Endothelial cell of umbilical vein (primary cell): ENCODE results near the gene RAB24. TPM values are rescaled to one million over a fixed set of nuclear protein-coding genes. Genes with fewer than 3 reads are reported as not detected.

Experiments used
- BruUV-seq: library from RNA; stranded (reverse); fragments of 400-500 nt; replicated peaks from 2 replicates; lab custom pipeline; 2021; lab: Mats Ljungman, UMichigan
- CTCF ChIA-PET: fragments of 300-600, 350-600 bp; sonication (Branson Sonifier 250); formaldehyde crosslinking; loops from one replicate; lab custom pipeline; 2021; ENCODE audit warnings: antibody characterized with exemption, inconsistent platforms; lab: Charles Lee
- POLR2A ChIA-PET: fragments of 300-600, 350-600 bp; sonication (Branson Sonifier 250); formaldehyde crosslinking; loops from one replicate; lab custom pipeline; 2021; ENCODE audit warnings: antibody characterized with exemption, inconsistent platforms; lab: Charles Lee
- DNase-seq: peaks from one replicate; pipeline ENCODE4 v3.0.0-alpha.2; 2011; ENCODE audit warnings: low read depth, low spot score
- FAIRE-seq: peaks from 2 replicates; lab custom pipeline; 2011; peaks lifted over from hg19 to GRCh38; lab: Jason Lieb, UNC
- H2AFZ ChIP-seq: 2 replicates; pipeline ENCODE4 v1.6.0; 2012; ENCODE audit warnings: low read depth, low read length, control low read depth, inconsistent platforms
- H3K27ac ChIP-seq: 2 replicates; pipeline ENCODE4 v1.5.1; 2011; ENCODE audit warnings: low read depth, mild to moderate bottlenecking, control low read depth, low read length, moderate library complexity; ENCODE audit not compliant: insufficient read depth
- H3K27me3 ChIP-seq, 2 experiments: 2 replicates each; pipeline versions ENCODE4 v1.6.0 to v1.6.1; 2011; ENCODE audit warnings: low read length in 2 of 2, mixed read lengths in 1 of 2; ENCODE audit not compliant: control insufficient read depth in 2 of 2, insufficient read depth in 2 of 2
- H3K36me3 ChIP-seq, 2 experiments: 2 replicates in 1 of 2; 3 replicates in 1 of 2; pipeline ENCODE4 v1.5.1; 2011; ENCODE audit warnings: low read length in 2 of 2, mild to moderate bottlenecking in 1 of 2, moderate library complexity in 1 of 2; ENCODE audit not compliant: control insufficient read depth in 2 of 2, insufficient read depth in 2 of 2; ENCODE audit errors: extremely low read depth in 1 of 2
- H3K4me1 ChIP-seq: 3 replicates; pipeline ENCODE4 v1.5.1; 2011; ENCODE audit warnings: mild to moderate bottlenecking, low read length; ENCODE audit not compliant: control insufficient read depth, insufficient read depth; ENCODE audit errors: extremely low read depth
- H3K4me2 ChIP-seq: 2 replicates; pipeline ENCODE4 v1.6.1; 2011; ENCODE audit warnings: low read length, control low read depth, mixed read lengths; ENCODE audit not compliant: insufficient read depth
- H3K4me3 ChIP-seq, 3 experiments: fragments of 200-600 bp in 1 of 3; sonication (generic), shearing (Covaris generic) in 1 of 3; replicated peaks in 1 of 3; 2 replicates each; pipeline ENCODE4 v1.5.1; 2011 to 2016; ENCODE audit warnings: control low read depth in 3 of 3, low read length in 3 of 3, mild to moderate bottlenecking in 2 of 3, inconsistent platforms in 1 of 3, low read depth in 1 of 3, moderate library complexity in 1 of 3; ENCODE audit not compliant: insufficient read depth in 1 of 3
- H3K79me2 ChIP-seq: 2 replicates; pipeline ENCODE4 v1.6.0; 2012; ENCODE audit warnings: low read length, inconsistent platforms; ENCODE audit not compliant: control insufficient read depth, insufficient read depth
- H3K9ac ChIP-seq: replicated peaks from 2 replicates; pipeline ENCODE3; 2011; ENCODE audit warnings: low read length, control low read depth; ENCODE audit not compliant: insufficient read depth; ENCODE audit errors: extremely low read depth
- H3K9me1 ChIP-seq: replicated peaks from 3 replicates; pipeline ENCODE4 v1.6.0; 2011; ENCODE audit warnings: mild to moderate bottlenecking, low read length; ENCODE audit not compliant: control insufficient read depth, insufficient read depth; ENCODE audit errors: extremely low read depth
- H3K9me3 ChIP-seq: replicated peaks from 2 replicates; pipeline ENCODE4 v1.5.1; 2012; ENCODE audit warnings: low read length, inconsistent platforms; ENCODE audit not compliant: control insufficient read depth, insufficient read depth
- H4K20me1 ChIP-seq: replicated peaks from 2 replicates; pipeline ENCODE3; 2011; ENCODE audit warnings: mild to moderate bottlenecking, low read length; ENCODE audit not compliant: control insufficient read depth, insufficient read depth; ENCODE audit errors: extremely low read depth
- EZH2 ChIP-seq: IDR thresholded peaks from 2 replicates; pipeline ENCODE4 v1.6.1; 2012; ENCODE audit warnings: borderline replicate concordance, low read depth, mild to moderate bottlenecking, moderate library complexity, low read length, inconsistent platforms; ENCODE audit not compliant: severe bottlenecking
- FOS ChIP-seq: IDR thresholded peaks from 2 replicates; pipeline ENCODE4 v1.6.1; 2011; ENCODE audit warnings: mild to moderate bottlenecking, low read length, moderate library complexity, borderline replicate concordance; ENCODE audit not compliant: insufficient read depth
- GATA2 ChIP-seq: IDR thresholded peaks from 2 replicates; pipeline ENCODE4 v1.7.0; 2011; ENCODE audit warnings: low read depth, mild to moderate bottlenecking, moderate library complexity, mixed read lengths, low read length; ENCODE audit not compliant: insufficient read length, insufficient read depth
- JUN ChIP-seq: IDR thresholded peaks from 2 replicates; pipeline ENCODE4 v1.6.1; 2011; ENCODE audit warnings: borderline replicate concordance, low read depth; ENCODE audit not compliant: insufficient read length, insufficient read depth
- MAX ChIP-seq: IDR thresholded peaks from 2 replicates; pipeline ENCODE4 v1.6.1; 2011; ENCODE audit not compliant: insufficient read depth, insufficient read length
- MYC ChIP-seq: IDR thresholded peaks from one replicate; pipeline ENCODE4 v1.6.1; 2011; ENCODE audit warnings: mild to moderate bottlenecking, low read depth, low read length
- POLR2A ChIP-seq: IDR thresholded peaks from 2 replicates; pipeline ENCODE4 v1.6.1; 2012; ENCODE audit warnings: low read depth, mild to moderate bottlenecking, control low read depth, low read length
- POLR2AphosphoS5 ChIP-seq: IDR thresholded peaks from 2 replicates; pipeline ENCODE4 v1.6.1; 2012; ENCODE audit warnings: low read depth, mild to moderate bottlenecking, control low read depth, low read length, moderate library complexity; ENCODE audit not compliant: insufficient read depth
- dilution Hi-C: fragments of 300-500 bp; cut with MboI; formaldehyde crosslinking; loops from one replicate; pipeline ENCODE4 v1.15.0; 2019; ENCODE audit warnings: low sequenced_read_pairs; ENCODE audit not compliant: extremely low pct_ligation_motif_present
- intact Hi-C: fragments of 100-400 bp; cut with micrococcal nuclease; formaldehyde crosslinking; loops from one replicate; pipeline ENCODE4 v1.10.0; 2022
- polyA plus RNA-seq, 4 experiments: library from polyadenylated mRNA; depleted of rRNA in 3 of 4; stranded (reverse) in 3 of 4; unstranded in 1 of 4; fragments of >200 nt; gene quantifications; 2 replicates each; pipeline versions ENCODE4 v1.2.1 to v1.2.3, GENCODE V29; 2011 to 2012; ENCODE audit warnings: missing spikeins in 1 of 4
- total RNA-seq: library from RNA; stranded (reverse); gene quantifications from 2 replicates; pipeline ENCODE4 v1.2.3, GENCODE V29; 2021
- TF ChIP-seq, protein P1 (sequence below), 2 donors: IDR thresholded peaks; 1 replicate in 1 of 2; 2 replicates in 1 of 2; pipeline ENCODE4 v1.5.1; 2011; ENCODE audit warnings: low read length in 2 of 2, mild to moderate bottlenecking in 2 of 2, moderate library complexity in 2 of 2, control low read depth in 1 of 2, inconsistent platforms in 1 of 2, low read depth in 1 of 2; ENCODE audit not compliant: insufficient read depth in 1 of 2; ENCODE audit errors: extremely low read depth in 1 of 2

RAB24 gene
- total and polyA plus RNA-seq, 2 donors (not counting 3 experiments of a cell fraction or from before 2014, with no cell fraction given), result 20.7 to 44.0 TPM

GRCh38 chr5:177312649-177313181 lies 9.2 kb upstream of the RAB24 start:
- peak overlapping the region; percentile 21 to 43 (median 26) for H3K4me3 ChIP-seq
- H3K4me2 ChIP-seq, result peak overlapping the region; percentile 76
- no peaks in the 10 kb centered on the region for H3K9me1 ChIP-seq
- no peak for FAIRE-seq
- H4K20me1 ChIP-seq, result no peaks in the 10 kb centered on the region
- ChIA-PET POLR2A (no interaction called here), CTCF (interaction anchor here (1.0 to 1.2 kb wide), 4 partner anchors 15 to 199 kb away, joined by 4 to 9 read pairs (median 4); no protein-coding TSS in a partner anchor)
- peaks cover 0 to 6% of the 10 kb centered on the region in 2 experiments for H3K36me3 ChIP-seq
- no peaks in the 10 kb centered on the region for H3K9me3 ChIP-seq
- TSS peak; percentile 75 for BruUV-seq
- peaks cover 22% of the 10 kb centered on the region for H3K4me1 ChIP-seq
- dilution Hi-C loops, result no loop called here
- no peaks in the 10 kb centered on the region for H3K27me3 ChIP-seq
- intact Hi-C loops, result loop anchor here (1.0 to 5.0 kb wide), 5 partner anchors 9 to 660 kb away; partner anchors contain the start of genes LMAN2, PRELID1 and RAB24
- peak overlapping the region; percentile 19 for H2AFZ ChIP-seq
- no peak for TF ChIP-seq POLR2AphosphoS5
- no peak for TF ChIP-seq MYC
- no peak for TF ChIP-seq FOS
- no peak for TF ChIP-seq POLR2A
- TF ChIP-seq GATA2, result no peak
- TF ChIP-seq JUN, result no peak
- TF ChIP-seq, protein P1, sequence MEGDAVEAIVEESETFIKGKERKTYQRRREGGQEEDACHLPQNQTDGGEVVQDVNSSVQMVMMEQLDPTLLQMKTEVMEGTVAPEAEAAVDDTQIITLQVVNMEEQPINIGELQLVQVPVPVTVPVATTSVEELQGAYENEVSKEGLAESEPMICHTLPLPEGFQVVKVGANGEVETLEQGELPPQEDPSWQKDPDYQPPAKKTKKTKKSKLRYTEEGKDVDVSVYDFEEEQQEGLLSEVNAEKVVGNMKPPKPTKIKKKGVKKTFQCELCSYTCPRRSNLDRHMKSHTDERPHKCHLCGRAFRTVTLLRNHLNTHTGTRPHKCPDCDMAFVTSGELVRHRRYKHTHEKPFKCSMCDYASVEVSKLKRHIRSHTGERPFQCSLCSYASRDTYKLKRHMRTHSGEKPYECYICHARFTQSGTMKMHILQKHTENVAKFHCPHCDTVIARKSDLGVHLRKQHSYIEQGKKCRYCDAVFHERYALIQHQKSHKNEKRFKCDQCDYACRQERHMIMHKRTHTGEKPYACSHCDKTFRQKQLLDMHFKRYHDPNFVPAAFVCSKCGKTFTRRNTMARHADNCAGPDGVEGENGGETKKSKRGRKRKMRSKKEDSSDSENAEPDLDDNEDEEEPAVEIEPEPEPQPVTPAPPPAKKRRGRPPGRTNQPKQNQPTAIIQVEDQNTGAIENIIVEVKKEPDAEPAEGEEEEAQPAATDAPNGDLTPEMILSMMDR (IDR thresholded peaks at IDR 0.05; ENCODE audit: extremely low read depth in 1 of 2, insufficient read depth in 1 of 2, low read depth in 1 of 2, low read length in 2 of 2), result no peak
- no peak for TF ChIP-seq MAX
- TF ChIP-seq EZH2, result no peak
- peaks cover 10% of the 10 kb centered on the region for H3K79me2 ChIP-seq
- peak overlapping the region; percentile 50 for H3K9ac ChIP-seq
- peak overlapping the region; percentile 54 for H3K27ac ChIP-seq
- DNase-seq, result no peak
